HG02571 (cell line): ENCODE results near the gene CRAMP1.
A peak's percentile ranks its signal among the peaks of the same experiment; 100 is the strongest.

Experiments
- ATAC-seq: cut with Tn5 transposase; IDR thresholded peaks from one replicate; pipeline ENCODE4 v1.9.1; 2021; ENCODE audit warnings: mild to moderate bottlenecking, moderate library complexity; ENCODE audit not compliant: unreplicated experiment

CRAMP1 gene, protein sequence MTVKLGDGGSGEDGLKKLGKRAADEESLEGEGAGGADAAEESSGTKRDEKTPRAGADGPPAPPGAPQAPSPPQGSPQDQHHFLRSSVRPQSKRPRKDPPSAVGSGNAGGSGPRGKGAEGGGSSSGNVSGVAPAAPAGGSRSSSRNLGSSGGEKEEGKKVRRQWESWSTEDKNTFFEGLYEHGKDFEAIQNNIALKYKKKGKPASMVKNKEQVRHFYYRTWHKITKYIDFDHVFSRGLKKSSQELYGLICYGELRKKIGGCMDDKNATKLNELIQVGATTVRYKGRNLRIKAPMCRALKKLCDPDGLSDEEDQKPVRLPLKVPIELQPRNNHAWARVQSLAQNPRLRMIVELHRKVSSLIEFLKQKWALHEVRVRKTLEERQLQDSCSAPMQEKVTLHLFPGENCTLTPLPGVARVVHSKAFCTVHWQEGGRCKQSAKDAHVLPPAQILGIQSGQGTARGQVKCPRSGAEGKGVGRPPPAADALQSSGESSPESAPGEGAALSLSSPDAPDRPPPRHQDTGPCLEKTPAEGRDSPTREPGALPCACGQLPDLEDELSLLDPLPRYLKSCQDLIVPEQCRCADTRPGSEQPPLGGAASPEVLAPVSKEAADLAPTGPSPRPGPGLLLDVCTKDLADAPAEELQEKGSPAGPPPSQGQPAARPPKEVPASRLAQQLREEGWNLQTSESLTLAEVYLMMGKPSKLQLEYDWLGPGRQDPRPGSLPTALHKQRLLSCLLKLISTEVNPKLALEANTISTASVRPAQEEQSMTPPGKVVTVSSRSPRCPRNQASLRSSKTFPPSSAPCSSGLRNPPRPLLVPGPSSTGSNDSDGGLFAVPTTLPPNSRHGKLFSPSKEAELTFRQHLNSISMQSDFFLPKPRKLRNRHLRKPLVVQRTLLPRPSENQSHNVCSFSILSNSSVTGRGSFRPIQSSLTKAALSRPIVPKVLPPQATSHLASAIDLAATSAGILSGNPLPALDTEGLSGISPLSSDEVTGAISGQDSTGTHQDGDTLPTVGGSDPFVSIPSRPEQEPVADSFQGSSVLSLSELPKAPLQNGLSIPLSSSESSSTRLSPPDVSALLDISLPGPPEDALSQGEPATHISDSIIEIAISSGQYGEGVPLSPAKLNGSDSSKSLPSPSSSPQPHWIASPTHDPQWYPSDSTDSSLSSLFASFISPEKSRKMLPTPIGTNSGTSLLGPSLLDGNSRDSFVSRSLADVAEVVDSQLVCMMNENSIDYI (N-terminal part only)

DNA sequence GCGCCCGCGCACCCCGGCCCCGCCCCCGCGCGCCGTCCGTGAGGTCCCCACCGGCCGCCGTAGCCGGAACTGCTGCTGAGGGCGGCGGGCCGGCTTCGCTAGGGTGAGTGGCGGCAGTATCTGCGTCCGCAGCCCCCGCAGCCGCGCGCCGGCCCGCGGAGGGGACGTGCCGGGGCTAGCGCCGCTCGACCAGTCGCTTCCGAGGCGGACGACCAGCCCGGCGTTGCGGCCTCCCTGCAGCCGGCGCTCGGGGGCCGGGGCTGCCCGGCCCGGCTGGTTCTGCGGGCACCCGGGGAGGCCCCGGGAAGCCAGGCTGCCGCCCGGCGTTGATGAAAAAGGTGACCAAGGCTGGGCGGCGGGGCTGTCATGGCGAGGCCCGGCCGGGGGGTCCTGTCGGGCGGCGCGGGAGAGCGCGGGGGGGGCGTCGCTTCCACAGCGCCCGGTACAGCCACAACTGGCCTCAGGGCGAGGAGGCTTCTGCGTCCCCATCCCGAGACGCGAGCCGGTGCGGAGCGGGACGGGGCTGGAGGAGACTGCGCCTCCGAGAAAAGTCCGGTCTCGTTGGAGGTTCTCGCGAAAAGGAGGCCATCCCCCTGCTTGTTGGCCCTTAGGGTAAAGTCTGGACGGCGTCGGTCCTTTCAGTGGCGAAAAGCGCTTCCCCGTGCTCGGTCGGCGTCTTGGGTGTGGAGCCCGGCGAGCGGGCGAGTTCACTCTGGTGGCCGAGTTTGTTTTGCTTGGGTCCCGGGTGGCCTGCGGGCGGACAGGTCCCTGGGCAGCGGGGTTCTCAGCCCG lies at the start of gene CRAMP1:
TSS of gene CRAMP1 (plus strand) at position 41 of the 792 bp plus-strand sequence. CDS start 2,280 bp downstream, outside the sequence.
- peak; percentile 10 for ATAC-seq

DNA sequence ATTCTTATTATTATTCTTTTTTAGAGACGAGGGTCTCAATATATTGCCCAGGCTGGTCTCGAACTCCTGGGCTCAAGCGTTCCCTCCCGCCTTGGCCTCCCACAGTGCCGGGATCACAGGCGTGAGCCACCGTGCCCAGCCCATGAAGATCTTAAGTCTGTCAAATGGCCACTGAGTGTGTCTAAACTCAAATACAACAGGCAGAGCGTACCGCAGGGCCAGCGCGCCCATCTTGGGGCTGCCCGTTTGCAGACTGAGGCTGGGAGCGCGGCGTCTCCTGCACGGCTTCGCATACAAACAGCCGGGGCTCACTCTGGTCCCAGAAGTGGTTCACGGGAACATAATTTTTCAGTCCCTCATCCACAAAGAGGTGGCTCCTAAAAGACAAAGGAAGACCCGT lies 48.4 kb upstream of the CRAMP1 start:
- ATAC-seq: no peak

DNA sequence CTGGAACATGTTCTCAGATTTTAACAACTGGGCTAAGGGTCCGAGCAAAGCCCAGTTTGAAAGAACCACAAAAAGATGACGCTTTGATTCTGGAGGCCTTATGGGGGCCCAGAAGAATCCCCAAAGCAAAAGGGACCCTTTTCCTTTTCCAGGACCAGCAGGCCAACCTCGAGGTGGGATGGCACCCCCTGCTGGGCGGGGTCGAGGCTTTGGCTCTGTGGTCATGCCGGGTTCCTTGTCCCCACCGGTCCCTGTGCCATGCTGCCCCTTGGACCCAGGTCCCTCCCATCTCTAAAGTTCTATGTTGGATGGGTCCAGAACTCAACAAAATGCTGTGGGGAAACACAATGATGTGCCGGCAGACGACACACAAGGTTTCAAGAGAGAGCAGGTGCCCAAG lies 47.8 kb upstream of the CRAMP1 start:
- ATAC-seq: no peak

DNA sequence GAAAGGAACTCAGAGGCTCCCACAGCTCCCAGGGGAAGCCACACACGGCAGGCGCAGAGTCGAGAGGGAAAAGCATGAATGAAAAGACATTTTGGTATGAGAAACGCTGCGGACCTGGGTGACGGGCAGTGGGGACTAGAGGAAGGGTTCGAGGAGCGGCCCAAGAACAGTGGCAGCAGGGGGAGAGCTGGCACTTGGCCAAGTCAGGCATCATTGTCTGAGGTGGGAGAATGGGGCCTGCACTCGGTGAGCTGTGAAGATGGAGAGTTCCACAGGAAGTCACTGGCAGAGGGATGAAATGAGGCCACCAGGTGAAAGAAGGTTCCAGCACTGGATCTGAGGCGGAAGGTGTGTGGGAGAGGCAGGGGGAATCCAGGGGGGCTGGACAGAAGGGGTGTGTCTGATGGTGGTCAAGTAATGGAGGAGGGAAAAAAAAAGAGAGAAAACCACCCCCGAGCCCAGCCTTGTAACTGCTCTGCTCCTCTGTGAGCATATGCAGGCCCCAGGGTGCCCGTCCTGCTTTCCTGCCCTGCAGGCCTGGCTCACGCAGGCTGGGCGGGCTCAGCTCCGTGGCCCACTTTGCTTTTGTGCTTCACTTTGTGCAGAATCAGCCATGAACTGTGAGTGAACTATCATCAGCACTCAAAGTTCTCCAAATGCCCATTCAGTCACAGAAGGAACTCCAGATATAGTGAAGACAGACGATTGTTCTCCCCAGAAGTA lies 46.9 kb upstream of the CRAMP1 start:
- ATAC-seq: no peak

DNA sequence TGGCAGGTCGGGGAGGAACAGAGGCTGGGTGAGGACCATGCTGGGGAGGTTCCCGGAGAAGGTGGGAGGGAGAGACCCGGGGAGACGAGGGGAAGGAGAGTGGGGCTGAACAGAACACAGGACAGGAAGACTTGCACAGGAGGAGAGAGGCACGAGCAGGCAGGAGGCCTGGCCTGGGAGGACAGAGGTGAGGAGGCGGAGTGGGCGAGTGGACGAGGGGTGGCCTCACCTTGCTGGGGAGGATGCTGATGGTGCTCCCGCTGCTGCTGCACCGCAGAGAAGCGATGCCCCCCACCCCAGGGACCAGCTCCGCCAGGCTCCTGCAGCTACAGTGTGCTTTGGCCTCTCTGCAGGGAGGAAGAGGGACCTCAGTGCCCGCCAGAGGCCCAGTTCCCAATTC lies 44.2 kb upstream of the CRAMP1 start:
- ATAC-seq: no peak

DNA sequence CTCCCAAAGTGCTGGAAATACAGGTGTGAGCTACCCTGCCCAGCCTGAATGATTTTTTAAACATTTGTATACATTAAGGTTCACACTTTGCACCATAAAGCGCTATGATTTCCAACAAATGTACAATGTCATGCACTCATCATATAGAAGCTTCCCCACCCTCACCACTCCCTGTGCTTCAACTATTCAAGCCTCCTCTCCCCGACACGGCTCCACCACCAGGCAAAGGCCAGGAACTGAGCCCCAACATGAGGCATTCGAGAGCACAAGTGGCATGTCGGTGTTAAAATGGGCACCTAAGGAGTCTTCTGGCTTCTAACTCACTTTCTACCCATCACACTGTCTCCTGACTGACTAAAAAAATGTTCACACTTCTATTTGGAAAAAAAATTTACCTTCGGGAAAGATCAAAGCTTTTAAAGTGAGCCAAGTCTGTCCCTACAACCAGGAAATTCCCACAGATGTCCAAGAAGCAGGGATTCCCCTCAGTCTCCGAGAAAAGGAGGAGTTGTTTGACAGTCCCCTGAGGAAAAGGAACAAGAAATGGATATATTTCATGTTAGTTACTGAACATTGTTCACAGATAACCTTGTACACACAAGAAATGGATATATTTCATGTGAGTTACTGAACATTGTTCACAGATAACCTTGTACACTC lies 41.0 kb upstream of the CRAMP1 start:
- no peak for ATAC-seq

DNA sequence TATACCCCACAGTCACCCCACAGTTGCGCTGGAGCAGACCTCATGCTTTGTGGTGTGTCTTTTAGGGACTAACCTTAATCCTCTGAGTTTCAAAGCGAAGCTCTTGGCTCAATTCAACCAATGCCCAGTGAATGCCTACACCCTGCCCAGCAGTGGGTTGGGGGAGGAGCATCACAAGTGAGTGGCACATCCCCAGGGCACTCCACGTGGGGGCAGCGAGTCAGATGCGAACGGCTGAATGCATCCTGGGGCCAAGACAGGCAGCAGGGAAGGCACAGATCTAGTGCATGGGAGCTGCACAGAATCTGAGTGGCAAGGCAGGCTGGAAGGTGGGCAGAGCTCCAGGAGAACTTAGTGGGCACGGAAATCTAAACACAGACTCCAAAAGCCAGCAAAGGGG lies 39.5 kb upstream of the CRAMP1 start:
- ATAC-seq: no peak

DNA sequence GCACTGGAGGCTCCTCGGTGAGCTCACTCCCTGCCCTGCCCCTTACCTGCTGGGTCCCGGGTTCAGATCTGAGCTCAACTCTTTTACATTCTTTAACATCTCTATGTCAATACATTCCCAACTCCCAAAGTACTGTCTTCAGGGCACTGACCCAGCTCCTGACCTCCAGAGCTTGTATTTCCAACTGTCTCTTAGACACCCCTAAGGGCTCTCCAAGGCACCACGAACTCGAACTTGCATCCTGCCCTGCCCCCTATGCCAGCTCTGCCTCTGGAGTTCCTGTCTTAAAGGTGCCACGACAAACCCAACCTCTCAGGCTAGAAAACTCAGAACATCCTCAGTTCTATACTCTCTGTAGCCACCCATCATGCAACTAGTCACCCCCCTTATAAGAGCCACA lies 38.9 kb upstream of the CRAMP1 start:
- ATAC-seq: no peak

DNA sequence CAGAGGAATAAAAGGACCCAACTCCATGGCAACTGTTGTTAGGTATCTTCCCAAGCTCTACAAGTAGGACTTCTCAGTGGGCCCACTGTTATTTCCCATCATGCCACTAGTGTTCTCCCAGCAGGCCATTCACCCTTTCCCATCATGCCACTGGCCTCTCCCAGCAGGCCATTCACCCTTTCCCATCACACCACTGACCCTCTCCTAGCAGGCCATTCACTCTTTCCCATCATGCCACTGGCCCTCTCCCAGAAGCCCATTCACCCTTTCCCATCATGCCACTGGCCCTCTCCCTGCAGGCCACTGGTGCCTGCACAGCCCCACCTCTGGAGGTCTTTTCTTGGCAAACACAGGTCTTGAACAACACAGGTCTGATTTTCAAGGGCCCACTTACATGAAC lies 36.6 kb upstream of the CRAMP1 start:
- ATAC-seq: no peak

DNA sequence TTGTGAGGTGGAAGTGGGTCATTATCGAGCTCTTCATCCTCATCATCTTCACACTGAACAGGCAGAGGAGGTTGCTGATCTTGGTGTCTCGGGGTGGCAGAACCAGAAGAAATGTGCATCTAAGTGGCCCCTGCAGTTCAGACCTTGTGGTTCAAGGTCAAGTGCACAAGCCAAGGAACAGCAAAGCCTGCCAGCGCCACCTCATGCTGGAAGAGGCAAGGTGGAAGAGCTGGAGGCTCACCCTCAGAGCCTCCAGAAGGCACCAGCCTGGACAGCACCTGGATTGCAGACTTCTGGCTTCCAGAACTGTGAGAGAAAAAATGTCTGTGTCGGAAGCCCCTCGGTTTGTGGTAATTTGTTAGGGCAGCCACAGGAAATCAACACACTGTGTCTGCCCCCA lies 32.9 kb upstream of the CRAMP1 start:
- ATAC-seq: no peak

DNA sequence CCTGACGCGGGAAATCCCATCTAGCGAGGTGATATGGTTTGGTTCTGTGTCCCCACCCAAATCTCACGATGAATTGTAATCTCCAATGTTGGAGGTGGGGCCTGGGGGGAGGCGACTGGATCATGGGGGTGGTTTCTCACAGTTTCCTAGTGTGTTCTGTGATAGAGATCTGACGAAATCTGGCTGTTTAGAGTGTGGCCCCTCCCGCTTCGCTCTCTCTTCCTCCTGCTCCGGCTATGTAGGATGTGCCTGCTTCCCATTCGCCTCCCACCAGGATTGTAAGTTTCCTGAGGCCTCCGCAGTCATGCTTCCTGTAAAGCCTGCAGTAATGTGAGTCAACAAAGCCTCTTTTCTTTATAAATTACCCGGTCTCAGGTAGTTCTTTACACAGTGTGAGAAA lies 31.9 kb upstream of the CRAMP1 start:
- no peak for ATAC-seq

DNA sequence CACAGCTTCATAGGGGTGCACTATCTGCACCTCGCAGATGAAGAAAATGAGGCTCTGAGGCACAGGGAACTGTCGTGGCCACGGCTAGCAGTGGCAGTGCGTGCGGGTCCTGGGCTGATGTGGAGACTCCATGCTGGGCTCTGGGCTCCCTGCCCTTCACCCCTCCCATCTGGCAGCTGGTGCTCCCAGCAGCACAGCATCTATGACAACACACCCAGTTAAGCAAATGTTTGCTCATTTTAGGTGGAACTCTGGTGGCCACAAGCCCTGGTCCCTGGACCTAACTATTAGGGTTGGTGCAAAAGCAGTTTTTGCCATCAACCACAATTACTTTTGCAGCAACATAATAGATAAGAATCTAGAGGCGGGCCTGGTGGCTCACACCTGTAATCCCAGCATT lies 31.2 kb upstream of the CRAMP1 start:
- ATAC-seq: no peak

DNA sequence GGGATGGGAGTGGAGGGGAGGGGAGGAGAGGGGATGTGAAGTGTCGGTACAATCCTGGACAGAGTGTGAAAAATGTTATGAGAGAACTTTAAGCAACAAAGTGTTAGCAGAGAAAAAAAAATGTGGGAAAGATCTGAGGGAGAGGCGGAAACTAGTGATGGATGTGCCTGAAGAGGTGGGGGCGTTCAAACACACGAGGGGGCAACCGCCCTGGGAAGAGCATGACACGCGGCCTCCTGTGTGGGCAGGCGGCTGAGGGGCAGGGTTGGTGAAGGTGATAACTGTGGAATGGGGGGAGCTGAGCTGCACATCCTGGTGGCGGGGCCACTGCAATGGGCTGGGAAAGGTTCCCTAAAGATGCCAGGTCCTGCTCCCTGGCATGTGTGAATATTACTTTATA lies 30.4 kb upstream of the CRAMP1 start:
- no peak for ATAC-seq

DNA sequence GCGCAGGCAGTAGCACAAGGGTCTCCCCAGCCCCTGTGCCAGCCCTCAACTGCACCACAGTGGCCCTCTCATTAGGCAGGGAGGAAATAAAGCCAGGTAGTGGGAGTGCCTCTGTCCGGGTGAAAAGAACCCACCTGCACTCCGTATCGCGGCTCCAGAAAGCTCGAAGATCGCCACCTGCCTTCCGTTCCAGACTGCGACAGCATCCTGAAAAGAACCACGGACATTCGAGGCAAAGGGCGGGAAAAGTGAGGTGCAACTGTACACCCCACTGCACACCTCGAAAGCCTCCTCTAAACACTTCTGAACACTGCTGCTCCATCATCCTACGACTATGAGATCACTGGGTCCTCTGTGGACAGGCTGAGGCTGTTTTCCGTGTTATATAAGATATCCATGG lies 29.0 kb upstream of the CRAMP1 start:
- ATAC-seq: no peak

DNA sequence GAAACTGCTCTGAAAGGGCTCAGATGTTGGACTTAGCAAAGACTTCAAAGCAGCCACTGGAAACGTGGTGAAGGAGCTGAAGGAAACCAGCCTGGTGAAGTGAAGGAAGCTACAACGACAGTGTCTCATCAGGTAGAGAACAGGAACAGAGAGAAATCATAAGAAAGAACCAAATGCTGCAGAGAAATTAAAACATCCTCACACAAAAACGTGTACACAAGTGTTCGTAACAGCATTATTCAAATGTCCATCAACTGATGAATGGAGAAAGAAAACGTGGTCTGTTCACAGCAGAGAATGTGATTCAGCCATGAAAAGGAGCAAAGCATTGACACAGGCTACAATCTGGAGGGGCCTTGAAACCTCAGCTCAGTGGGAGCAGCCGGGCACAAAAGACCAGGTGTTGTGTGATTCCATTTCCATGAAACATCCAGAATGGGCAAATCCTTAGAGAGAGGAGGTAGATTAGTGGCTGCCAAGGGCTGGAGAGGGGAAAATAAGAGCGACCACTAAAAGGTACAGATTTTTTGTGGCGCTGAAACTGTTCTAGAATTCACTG lies 27.2 kb upstream of the CRAMP1 start:
- no peak for ATAC-seq

DNA sequence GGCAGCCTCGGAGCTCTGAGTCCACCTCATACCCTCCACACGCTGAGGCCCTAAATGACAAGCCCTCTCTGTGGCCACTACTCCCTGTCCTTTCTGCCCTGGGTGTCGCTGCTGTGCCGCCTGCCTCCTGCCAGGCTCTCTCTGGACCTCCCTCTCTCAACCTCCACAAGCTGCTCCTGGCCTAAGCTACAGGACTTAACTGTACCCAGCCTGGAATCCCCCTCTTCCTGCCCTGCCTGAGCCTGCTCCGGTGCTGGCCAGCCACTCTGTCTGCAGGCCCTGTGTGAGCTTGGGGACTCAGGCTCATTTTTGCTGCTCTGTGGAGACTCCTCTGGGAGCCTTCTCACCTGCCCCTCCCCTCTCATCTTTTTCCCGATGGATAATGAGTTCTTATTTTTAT lies 21.8 kb upstream of the CRAMP1 start:
- no peak for ATAC-seq

DNA sequence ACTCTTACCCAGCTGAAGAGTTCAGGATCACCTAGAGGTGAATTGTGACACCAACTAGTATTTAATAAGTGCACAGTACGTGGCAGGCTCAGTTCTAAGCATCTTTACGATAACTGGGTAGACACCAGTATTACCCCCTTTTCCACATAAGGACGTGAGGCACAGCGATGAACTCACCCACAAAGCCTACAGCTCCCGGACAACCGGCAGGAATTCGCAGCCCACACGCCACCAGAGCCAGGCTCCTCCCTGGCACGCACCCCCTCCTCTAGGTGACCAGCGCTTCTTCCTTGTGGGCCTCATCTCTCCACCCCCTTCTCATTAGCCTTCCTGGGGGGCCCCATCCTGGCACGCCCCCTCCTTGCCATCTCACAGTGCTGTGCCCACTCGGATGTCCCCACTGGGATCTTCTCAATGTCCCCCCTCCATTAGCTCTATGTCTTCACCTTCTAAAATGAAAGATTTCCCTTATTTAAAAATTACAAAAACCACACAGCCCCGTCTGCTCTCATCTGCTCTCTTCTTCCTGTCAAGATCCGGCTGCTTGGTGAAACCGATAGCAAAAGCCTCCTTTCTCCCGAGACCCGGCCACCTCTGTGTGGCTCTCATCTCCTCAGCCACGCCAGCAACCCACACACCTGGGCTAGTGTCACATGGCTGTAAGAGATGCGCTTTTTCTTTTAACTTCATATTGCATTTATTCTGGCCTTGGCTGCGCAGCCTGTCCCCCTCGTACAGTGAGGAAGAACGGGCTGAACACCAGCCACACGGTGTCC lies 21.0 kb upstream of the CRAMP1 start:
- no peak for ATAC-seq

DNA sequence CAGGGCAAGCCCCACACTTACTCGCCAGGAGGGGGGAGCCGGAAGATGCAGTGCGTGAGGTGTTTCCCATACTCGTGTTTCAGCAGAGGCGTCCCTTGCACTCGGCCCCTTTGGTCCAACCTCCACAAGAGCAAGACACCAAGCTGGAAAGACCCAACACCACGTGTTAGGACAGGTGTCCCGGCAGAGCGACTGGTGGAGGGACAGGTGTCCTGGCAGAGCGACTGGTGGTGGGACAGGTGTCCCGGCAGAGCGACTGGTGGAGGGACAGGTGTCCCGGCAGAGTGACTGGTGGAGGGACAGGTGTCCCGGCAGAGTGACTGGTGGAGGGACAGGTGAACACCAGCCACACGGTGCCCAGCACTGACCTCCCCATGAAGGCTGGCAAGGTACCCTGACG lies 19.7 kb upstream of the CRAMP1 start:
- no peak for ATAC-seq
